Mucosa of gallbladder (tissue), 1 donor: ENCODE measurements around the gene PARM1. TPM values are rescaled to one million over a fixed set of nuclear protein-coding genes. Genes with fewer than 3 reads are reported as not detected.

Experiments used
- DNase-seq: peaks from one replicate; pipeline ENCODE4 v3.0.0-alpha.2; 2020; ENCODE audit warnings: low spot score
- total RNA-seq: library from RNA; stranded (reverse); gene quantifications from one replicate; pipeline ENCODE4 v1.2.1, GENCODE V29; 2021
- donor health status: DM: no; HTN: no; CAD: no.

Gene PARM1
- total RNA-seq, 1 donor from 2014 or later, result 92.3 TPM

DNA sequence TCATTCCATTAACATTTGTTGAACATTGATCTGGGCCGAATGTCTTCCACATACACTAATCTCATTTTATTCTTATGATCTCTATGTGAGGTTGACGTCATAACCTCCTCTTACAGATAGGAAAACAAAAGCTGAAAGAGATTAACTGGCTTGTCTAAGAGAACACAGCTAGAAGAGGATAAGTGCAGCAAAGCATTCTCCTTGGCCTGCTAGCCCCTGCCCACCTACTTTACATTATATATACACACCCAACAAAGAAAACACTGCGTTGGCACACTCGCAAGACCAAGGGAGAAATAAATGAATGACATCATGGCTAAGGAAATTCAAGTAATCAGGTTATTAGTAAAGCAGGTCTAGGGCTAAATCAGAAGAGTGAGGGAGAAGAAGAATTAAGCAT is 138.4 kb downstream of the PARM1 start:
- DNase-seq, result no peak

DNA sequence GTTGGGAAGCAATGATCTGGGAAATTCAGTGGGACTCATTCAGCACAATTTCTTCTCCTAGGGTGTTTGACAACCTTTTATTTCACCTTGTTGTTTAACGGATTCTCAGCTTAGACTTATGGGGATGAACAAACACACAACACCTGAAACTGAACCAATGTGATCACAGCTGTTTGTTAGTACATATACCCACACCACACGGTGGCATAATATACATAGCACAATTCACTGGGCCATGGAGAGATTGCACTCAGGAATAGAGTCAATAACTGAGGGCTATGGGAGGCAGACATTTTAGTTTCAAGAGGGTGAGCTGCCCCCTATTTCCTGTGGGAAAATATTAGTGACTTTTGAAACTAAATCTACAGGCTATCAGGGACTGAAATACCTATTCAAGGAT is 148.0 kb downstream of the PARM1 start:
- DNase-seq, result no peak

DNA sequence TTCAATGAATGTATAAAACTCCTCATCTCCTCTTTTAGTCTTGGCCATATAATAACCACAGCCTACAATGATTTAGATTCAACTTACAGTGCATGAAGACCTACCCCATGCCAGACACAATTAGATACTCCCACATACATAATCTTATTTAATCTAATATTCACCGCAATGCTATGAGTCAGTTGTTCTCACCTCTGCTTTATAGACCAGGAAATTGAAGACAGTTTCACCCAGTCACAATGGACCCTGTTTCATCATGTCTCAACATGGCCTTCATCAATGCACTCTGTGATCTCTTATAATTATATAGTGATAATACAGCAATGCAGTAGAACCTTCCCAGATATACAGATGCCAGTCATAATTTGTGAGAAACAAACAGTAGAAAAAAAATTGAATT is 148.6 kb downstream of the PARM1 start:
- no peak for DNase-seq

DNA sequence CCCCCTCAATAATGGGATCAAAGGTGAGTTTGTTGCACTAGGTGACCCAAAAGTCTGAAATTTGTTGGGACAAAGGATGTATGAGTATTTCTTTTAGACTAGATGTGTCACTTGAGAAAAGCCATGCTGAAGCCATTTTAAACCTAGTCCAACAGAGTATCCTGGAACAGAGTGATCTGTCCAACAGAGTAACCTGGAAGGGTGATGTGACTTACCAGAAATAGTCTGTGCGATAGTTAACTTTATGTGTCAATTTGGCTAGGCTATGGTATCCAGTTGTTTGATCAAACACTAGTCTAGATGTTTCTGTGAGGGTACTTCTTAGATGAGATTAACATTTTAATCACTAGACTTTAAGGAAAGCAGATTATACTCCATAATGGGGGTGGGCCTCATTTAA is 154.5 kb downstream of the PARM1 start:
- no peak for DNase-seq

DNA sequence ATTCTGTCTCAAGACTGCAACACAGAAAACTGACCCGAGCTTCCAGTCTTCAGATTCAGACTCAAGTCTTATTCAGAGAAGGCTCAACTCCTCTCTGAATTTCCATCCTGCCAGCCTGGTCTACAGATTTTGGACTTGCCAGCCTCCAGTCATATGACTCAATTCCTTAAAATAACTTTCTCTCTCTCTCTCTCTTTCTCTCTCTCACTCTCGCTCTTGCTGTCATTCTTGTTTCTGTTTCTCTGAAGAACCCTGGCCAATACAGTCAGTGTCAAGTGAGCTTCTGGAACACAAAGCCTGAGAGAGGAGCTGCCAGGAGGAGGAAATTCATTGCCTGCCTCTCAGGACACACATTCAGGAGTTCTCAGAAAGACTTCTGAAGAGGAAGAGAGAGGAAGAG is 154.9 kb downstream of the PARM1 start:
- DNase-seq, result no peak

DNA sequence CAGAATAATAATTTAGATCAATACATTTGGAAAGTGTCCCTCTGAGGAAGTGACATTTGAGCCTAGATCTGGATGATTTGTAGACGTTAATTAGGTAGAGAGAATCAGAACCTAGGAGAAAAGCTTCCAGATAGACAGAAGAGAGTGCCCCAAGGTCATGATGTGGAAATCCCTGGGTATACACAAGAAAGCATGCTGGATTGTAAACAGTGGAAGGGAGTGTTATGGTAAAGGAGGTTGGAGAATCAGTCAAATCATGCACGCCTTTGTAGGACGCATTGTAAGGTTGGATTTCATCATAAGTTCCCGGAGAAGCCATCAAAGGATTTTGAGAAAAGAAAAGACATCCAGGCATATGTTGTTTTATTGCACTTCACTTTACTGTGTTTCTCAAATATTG is 156.3 kb downstream of the PARM1 start:
- DNase-seq, result no peak

DNA sequence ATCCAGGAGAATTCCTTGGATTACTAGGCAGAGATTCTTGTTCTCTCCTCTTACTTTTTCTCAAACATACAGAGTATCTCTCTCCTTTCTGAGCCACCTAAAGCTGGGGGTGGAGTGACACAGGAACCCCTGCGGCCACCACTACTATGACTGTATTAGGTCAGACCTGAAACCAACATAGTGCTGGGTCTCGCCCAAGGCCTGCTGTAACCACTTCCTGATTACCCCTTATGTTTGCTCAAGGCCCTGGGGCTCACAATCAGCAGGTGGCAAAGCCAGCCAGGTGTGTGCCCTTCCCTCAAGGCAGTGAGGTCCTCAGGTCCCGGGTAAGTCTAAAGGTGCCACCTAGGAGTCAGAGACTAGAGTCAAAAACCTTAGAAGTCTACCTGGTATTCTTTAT is 166.4 kb downstream of the PARM1 start:
- no peak for DNase-seq

Other genes with a start within 250 kb of the PARM1 start
- 10.3 TPM for gene BTC, start 138.6 kb upstream of the PARM1 start, total RNA-seq